Fibroblast of mammary gland (primary cell): ENCODE measurements around the gene MRC1.

ENCODE experiments used
- DNase-seq: peaks from one replicate; pipeline ENCODE4 v3.0.0-alpha.2; 2010; ENCODE audit warnings: low read depth
- H3K4me3 ChIP-seq: 2 replicates; pipeline ENCODE4 v1.5.1; 2011; ENCODE audit warnings: low read depth, mild to moderate bottlenecking, low read length, moderate library complexity; ENCODE audit not compliant: control insufficient read depth
- TF ChIP-seq, protein P1 (sequence below): conservative IDR thresholded peaks from 2 replicates; pipeline ENCODE4 v1.5.1; 2011; ENCODE audit warnings: low read depth, low read length, inconsistent platforms; ENCODE audit not compliant: control insufficient read depth, insufficient read depth

Gene MRC1

DNA sequence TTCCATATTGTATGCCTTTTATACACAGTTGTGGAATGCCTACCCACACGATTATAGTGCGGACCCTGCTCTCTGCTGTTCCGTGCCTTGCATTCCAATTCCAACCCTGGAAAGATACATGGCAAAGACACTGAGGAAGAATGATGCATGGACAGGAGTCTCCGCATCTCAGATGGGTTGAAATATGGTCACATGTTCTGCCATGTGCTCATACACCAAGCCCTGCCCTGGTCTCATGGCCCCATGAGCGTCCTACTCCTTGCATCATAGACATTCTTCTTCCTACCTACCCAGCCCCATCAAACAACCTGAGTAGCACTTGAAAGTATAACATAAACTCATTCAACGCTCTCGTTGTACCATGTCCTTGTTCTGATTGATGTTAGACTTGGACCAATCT, 148.9 kb downstream of the MRC1 start:
- DNase-seq: no peak
- no peak overlapping the region for H3K4me3 ChIP-seq
- TF ChIP-seq, protein P1, sequence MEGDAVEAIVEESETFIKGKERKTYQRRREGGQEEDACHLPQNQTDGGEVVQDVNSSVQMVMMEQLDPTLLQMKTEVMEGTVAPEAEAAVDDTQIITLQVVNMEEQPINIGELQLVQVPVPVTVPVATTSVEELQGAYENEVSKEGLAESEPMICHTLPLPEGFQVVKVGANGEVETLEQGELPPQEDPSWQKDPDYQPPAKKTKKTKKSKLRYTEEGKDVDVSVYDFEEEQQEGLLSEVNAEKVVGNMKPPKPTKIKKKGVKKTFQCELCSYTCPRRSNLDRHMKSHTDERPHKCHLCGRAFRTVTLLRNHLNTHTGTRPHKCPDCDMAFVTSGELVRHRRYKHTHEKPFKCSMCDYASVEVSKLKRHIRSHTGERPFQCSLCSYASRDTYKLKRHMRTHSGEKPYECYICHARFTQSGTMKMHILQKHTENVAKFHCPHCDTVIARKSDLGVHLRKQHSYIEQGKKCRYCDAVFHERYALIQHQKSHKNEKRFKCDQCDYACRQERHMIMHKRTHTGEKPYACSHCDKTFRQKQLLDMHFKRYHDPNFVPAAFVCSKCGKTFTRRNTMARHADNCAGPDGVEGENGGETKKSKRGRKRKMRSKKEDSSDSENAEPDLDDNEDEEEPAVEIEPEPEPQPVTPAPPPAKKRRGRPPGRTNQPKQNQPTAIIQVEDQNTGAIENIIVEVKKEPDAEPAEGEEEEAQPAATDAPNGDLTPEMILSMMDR: no peak

DNA sequence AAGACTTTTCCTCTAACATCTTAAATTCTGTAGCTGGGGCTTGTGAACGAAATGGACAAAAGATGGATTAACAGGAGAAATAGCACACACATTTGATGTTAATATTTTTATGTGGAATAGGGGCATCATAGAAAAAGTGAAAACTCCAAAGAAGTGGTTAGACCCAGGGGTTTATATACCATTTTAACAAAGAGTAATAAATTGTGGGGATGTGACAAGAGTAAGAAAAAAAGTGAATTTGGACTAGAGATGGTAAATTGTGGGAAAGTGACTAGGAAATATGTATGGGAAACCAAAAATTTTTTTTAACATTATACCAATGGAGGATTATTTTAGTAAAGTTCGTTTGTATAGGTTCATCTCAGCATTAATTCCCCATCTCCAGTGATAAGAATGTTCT, 150.7 kb downstream of the MRC1 start:
- H3K4me3 ChIP-seq: no peak overlapping the region
- TF ChIP-seq, protein P1: no peak
- DNase-seq: no peak
